Measurements from ENCODE around the gene KIR3DL2. TPM values are rescaled to one million over a fixed set of nuclear protein-coding genes. Genes with fewer than 3 reads are reported as not detected.
A peak's percentile ranks its signal among the peaks of the same experiment; 100 is the strongest.
"Not testable (repeated sequence)": the region's sequence is repeated elsewhere in the genome, so short reads cannot be mapped to it uniquely, and the experiment has no call there.

Gene KIR3DL2
- polyA plus RNA-seq, 3 donors: 0.04 to 0.15 TPM; not detected in 1

DNA sequence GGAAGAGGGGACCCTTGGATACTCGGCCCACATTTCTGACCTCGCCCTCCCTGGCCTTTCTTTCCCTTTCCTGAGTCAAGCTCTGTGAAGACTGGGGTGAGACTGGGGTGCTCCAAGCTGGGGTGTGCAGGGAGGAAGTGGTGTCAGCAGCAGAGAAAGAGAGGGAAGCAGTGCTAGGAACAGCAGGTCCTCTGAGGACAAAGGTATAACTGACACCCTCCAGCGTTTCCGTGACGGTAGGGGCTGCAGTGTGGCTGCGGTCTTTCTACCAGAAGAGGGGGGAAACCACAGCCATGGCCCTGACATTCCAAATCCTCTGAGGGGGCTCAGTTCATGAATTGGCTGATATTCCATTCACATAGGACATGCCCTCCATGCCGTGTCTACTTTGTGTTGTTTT, 1.1 kb downstream of the KIR3DL2 start:
- DNase-seq: peak in 2 of 3 donors; percentile 20 to 44
- H3K27ac Mint-ChIP-seq: peak overlapping the region in 1 of 7 donors; percentile 66
- TF ChIP-seq, protein P1, sequence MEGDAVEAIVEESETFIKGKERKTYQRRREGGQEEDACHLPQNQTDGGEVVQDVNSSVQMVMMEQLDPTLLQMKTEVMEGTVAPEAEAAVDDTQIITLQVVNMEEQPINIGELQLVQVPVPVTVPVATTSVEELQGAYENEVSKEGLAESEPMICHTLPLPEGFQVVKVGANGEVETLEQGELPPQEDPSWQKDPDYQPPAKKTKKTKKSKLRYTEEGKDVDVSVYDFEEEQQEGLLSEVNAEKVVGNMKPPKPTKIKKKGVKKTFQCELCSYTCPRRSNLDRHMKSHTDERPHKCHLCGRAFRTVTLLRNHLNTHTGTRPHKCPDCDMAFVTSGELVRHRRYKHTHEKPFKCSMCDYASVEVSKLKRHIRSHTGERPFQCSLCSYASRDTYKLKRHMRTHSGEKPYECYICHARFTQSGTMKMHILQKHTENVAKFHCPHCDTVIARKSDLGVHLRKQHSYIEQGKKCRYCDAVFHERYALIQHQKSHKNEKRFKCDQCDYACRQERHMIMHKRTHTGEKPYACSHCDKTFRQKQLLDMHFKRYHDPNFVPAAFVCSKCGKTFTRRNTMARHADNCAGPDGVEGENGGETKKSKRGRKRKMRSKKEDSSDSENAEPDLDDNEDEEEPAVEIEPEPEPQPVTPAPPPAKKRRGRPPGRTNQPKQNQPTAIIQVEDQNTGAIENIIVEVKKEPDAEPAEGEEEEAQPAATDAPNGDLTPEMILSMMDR (IDR thresholded peaks at IDR 0.05): no peak
- H3K9me3 Mint-ChIP-seq: peaks cover 2 to 8% (median 3%) of the 10 kb centered on the region in 7 donors
- Histone ChIP-seq H3K4me2 (replicated peaks; ENCODE audit: extremely low read depth, low read length, poor library complexity, severe bottlenecking) (no peak overlapping the region), H2AFZ (ENCODE audit: insufficient read depth, low read depth, low read length, poor library complexity, severe bottlenecking) (no peak overlapping the region), H3K27ac (ENCODE audit: low read depth in 1 of 2, low read length in 2 of 2) (no peak overlapping the region), H3K79me2 (ENCODE audit: insufficient read depth, low read length) (no peaks in the 10 kb centered on the region), H4K20me1 (ENCODE audit: insufficient read depth, low read length) (no peaks in the 10 kb centered on the region), H3K36me3 (replicated peaks in 1 of 2; ENCODE audit: control insufficient read depth in 1 of 2, insufficient read depth in 2 of 2, low read length in 2 of 2) (no peaks in the 10 kb centered on the region), H3K9me3 (replicated peaks in 1 of 2; ENCODE audit: control insufficient read depth in 1 of 2, insufficient read depth in 1 of 2, low read length in 2 of 2) (no peaks in the 10 kb centered on the region), H3K4me3 (replicated peaks in 1 of 3; ENCODE audit: low read depth in 2 of 3, low read length in 3 of 3) (no peak overlapping the region), H3K27me3 (ENCODE audit: control insufficient read depth in 2 of 2, insufficient read depth in 2 of 2, low read length in 2 of 2) (peaks cover 0 to 2% of the 10 kb centered on the region in 2 donors), H3K4me1 (ENCODE audit: control insufficient read depth in 1 of 2, insufficient read depth in 2 of 2, low read length in 2 of 2) (peaks cover 19% of the 10 kb centered on the region in 2 donors), H3K9ac (ENCODE audit: insufficient read depth, low read length, poor library complexity, severe bottlenecking) (no peak overlapping the region)
- 19% methylated on average over 6 of the region's 7 CpGs for WGBS (ENCODE audit: insufficient coverage)
- H3K4me3 Mint-ChIP-seq: no peak overlapping the region
- intact Hi-C loops (cut with micrococcal nuclease): no loop called here
- no peaks in the 10 kb centered on the region for H3K36me3 Mint-ChIP-seq
- H3K27me3 Mint-ChIP-seq (ENCODE audit: low read depth in 3 of 3): peaks cover 7 to 24% (median 23%) of the 10 kb centered on the region in 3 donors
- peaks cover 32% of the 10 kb centered on the region for H3K4me1 Mint-ChIP-seq

DNA sequence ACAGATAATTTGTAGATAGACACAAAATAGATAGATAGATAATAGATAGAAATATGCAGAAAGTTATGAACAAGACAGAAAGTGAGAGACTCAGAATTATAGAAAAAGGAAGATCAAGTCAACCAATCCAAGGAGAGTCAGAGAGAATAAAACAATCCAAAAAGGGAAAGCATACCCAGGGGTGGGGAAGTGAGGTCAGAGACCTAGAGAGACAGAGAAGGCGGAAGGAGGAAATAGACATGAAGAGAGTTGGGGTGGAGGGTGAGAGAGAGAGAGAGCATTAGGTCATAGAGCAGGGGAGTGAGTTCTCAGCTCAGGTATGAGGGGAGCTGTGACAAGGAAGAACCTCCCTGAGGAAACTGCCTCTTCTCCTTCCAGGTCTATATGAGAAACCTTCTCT, 5.0 kb downstream of the KIR3DL2 start:
- H3K36me3 Mint-ChIP-seq; H3K9me3 ChIP-seq (replicated peaks in 1 of 2; ENCODE audit: control insufficient read depth in 1 of 2, insufficient read depth in 1 of 2, low read length in 2 of 2); H3K36me3 ChIP-seq (replicated peaks in 1 of 2; ENCODE audit: control insufficient read depth in 1 of 2, insufficient read depth in 2 of 2, low read length in 2 of 2); H3K9ac ChIP-seq (ENCODE audit: insufficient read depth, low read length, poor library complexity, severe bottlenecking); H3K4me3 ChIP-seq (replicated peaks in 1 of 3; ENCODE audit: low read depth in 2 of 3, low read length in 3 of 3); H3K4me3 Mint-ChIP-seq; H3K79me2 ChIP-seq (ENCODE audit: insufficient read depth, low read length); H3K9me3 Mint-ChIP-seq; H3K4me2 ChIP-seq (replicated peaks; ENCODE audit: extremely low read depth, low read length, poor library complexity, severe bottlenecking); H2AFZ ChIP-seq (ENCODE audit: insufficient read depth, low read depth, low read length, poor library complexity, severe bottlenecking); H4K20me1 ChIP-seq (ENCODE audit: insufficient read depth, low read length); H3K27me3 ChIP-seq (ENCODE audit: control insufficient read depth in 2 of 2, insufficient read depth in 2 of 2, low read length in 2 of 2); intact Hi-C loops (cut with micrococcal nuclease): not testable (repeated sequence)
- peak; percentile 53 to 84 (median 74) for DNase-seq
- peaks cover 6 to 26% (median 15%) of the 10 kb centered on the region in 3 donors for H3K27me3 Mint-ChIP-seq (ENCODE audit: low read depth in 3 of 3)
- peak overlapping the region; percentile 25 to 76 (median 51) for H3K27ac Mint-ChIP-seq
- peak overlapping the region in 1 of 2 donors; percentile 41 for H3K27ac ChIP-seq (ENCODE audit: low read depth in 1 of 2, low read length in 2 of 2)
- WGBS (ENCODE audit: insufficient coverage): 0% methylated on average over 1 of the region's 1 CpG
- H3K4me1 Mint-ChIP-seq: peaks cover 42% of the 10 kb centered on the region
- H3K4me1 ChIP-seq (ENCODE audit: control insufficient read depth in 1 of 2, insufficient read depth in 2 of 2, low read length in 2 of 2): peaks cover 34 to 36% of the 10 kb centered on the region in 2 donors

DNA sequence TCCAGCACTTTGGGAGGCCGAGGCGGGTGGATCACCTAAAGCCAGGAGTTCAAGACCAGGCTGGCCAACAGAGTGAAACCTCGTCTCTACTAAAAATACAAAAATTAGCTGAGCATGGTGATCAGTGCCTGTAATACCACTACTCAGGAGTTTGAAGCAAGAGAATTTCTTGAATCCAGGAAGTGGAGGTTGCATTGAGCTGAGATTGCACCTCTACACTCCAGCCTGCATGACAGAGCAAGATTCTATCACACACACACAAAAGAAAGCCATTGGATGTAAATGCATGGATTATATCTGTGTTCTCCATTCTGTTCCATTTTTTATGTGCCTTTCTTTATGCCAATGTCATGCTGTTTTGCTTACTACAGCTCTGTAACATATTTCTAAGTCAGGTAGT, 8.2 kb downstream of the KIR3DL2 start:
- Histone ChIP-seq H3K27ac (ENCODE audit: low read depth in 1 of 2, low read length in 2 of 2) (peak overlapping the region in 1 of 2 donors; percentile 91), H3K4me1 (ENCODE audit: control insufficient read depth in 1 of 2, insufficient read depth in 2 of 2, low read length in 2 of 2) (peaks cover 27% of the 10 kb centered on the region in 2 donors)
- not testable (repeated sequence) for H3K79me2 ChIP-seq (ENCODE audit: insufficient read depth, low read length); H3K4me3 Mint-ChIP-seq; H3K9me3 Mint-ChIP-seq; H3K27me3 ChIP-seq (ENCODE audit: control insufficient read depth in 2 of 2, insufficient read depth in 2 of 2, low read length in 2 of 2); H3K9ac ChIP-seq (ENCODE audit: insufficient read depth, low read length, poor library complexity, severe bottlenecking); H3K36me3 ChIP-seq (replicated peaks in 1 of 2; ENCODE audit: control insufficient read depth in 1 of 2, insufficient read depth in 2 of 2, low read length in 2 of 2); H3K9me3 ChIP-seq (replicated peaks in 1 of 2; ENCODE audit: control insufficient read depth in 1 of 2, insufficient read depth in 1 of 2, low read length in 2 of 2); H3K4me2 ChIP-seq (replicated peaks; ENCODE audit: extremely low read depth, low read length, poor library complexity, severe bottlenecking); H2AFZ ChIP-seq (ENCODE audit: insufficient read depth, low read depth, low read length, poor library complexity, severe bottlenecking); H3K4me3 ChIP-seq (replicated peaks in 1 of 3; ENCODE audit: low read depth in 2 of 3, low read length in 3 of 3); H3K36me3 Mint-ChIP-seq; H4K20me1 ChIP-seq (ENCODE audit: insufficient read depth, low read length)
- intact Hi-C loops (cut with micrococcal nuclease): loop anchor here in 1 of 2 donors (2.0 kb wide), 1 partner anchor 16 kb away; the partner anchor contains the start of gene FCAR
- no CpG with 5 or more reads among the region's 3 CpGs for WGBS (ENCODE audit: insufficient coverage)
- Mint-ChIP-seq H3K27me3 (ENCODE audit: low read depth in 3 of 3) (peaks cover 14 to 19% (median 18%) of the 10 kb centered on the region in 3 donors), H3K27ac (peak overlapping the region in 2 of 7 donors; percentile 74 to 96), H3K4me1 (peaks cover 42% of the 10 kb centered on the region)
- DNase-seq: peak in 2 of 3 donors; percentile 60 to 68

DNA sequence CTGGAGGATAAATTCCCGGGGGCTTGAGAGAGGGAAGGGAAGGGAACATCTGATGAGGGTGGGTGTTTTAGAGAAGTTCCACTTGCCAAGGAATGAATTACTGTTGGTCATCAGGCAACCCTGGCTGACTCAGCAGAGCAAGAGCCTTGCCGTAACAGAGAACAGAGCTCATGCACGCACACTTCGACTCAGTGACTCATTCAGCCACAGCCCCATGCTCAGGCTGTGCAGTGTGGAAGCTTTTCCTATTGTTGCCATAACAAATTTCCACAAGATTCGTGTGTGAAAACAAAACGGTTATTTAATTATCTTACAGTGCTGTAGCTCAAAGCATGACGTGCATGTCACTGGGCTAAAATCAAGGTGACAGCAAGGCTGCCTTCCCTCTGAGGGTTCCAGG, 9.2 kb downstream of the KIR3DL2 start:
- Mint-ChIP-seq H3K27me3 (ENCODE audit: low read depth in 3 of 3) (peaks cover 8 to 19% (median 12%) of the 10 kb centered on the region in 3 donors), H3K27ac (peak overlapping the region; percentile 80 to 97 (median 93)), H3K4me1 (peaks cover 42% of the 10 kb centered on the region), H3K4me3 (peak overlapping the region in 1 of 2 donors; percentile 58)
- H3K27ac ChIP-seq (ENCODE audit: low read depth in 1 of 2, low read length in 2 of 2): peak overlapping the region; percentile 68 to 91
- not testable (repeated sequence) for H3K79me2 ChIP-seq (ENCODE audit: insufficient read depth, low read length); H4K20me1 ChIP-seq (ENCODE audit: insufficient read depth, low read length); H3K27me3 ChIP-seq (ENCODE audit: control insufficient read depth in 2 of 2, insufficient read depth in 2 of 2, low read length in 2 of 2); H3K36me3 Mint-ChIP-seq; H3K36me3 ChIP-seq (replicated peaks in 1 of 2; ENCODE audit: control insufficient read depth in 1 of 2, insufficient read depth in 2 of 2, low read length in 2 of 2); H3K9me3 Mint-ChIP-seq; H3K4me2 ChIP-seq (replicated peaks; ENCODE audit: extremely low read depth, low read length, poor library complexity, severe bottlenecking); H3K9me3 ChIP-seq (replicated peaks in 1 of 2; ENCODE audit: control insufficient read depth in 1 of 2, insufficient read depth in 1 of 2, low read length in 2 of 2); H2AFZ ChIP-seq (ENCODE audit: insufficient read depth, low read depth, low read length, poor library complexity, severe bottlenecking); H3K4me3 ChIP-seq (replicated peaks in 1 of 3; ENCODE audit: low read depth in 2 of 3, low read length in 3 of 3)
- 25% methylated on average over 2 of the region's 7 CpGs for WGBS (ENCODE audit: insufficient coverage)
- H3K4me1 ChIP-seq (ENCODE audit: control insufficient read depth in 1 of 2, insufficient read depth in 2 of 2, low read length in 2 of 2): peaks cover 27% of the 10 kb centered on the region in 2 donors
- peak; percentile 89 to 98 (median 95) for DNase-seq
- intact Hi-C loops (cut with micrococcal nuclease): loop anchor here in 1 of 2 donors (2.0 kb wide), 1 partner anchor 15 kb away; the partner anchor contains the start of gene FCAR
- peak overlapping the region; percentile 40 for H3K9ac ChIP-seq (ENCODE audit: insufficient read depth, low read length, poor library complexity, severe bottlenecking)

Measured in CD14-positive monocyte (primary cell).